ENCODE data around the gene SMAD7.
"Not testable (repeated sequence)": the region's sequence is repeated elsewhere in the genome, so short reads cannot be mapped to it uniquely, and the experiment has no call there.

SMAD7 gene

DNA sequence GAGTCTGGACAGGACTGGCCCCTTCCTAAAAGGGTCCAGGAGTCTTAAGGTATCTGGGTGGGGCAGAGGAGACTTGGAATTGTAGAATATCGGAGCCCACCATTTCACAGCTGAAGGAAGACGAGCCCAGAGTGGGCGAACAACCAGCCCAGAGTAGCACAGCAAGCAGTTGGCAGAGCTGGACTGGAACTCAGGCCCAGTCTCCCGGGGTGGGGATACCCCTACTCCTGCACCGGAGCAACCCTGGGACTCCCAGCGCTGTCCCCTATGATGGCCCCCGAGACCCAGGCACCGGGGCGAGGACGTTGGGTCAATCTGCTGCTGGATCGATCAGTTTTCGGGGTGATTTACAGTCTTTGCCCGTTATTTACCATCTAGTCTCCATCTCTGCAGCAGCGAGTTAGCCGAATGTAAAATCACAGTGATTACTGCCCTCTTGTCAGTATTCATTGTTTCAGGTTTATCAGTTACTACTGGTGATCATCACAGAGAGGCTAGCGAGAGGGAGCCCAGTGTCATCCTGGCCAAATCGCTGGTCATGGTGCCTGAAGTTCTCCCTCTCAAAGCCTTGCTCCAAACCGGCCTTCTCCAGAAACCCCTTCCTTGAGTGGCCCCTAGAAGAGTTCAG, 75.3 kb downstream of the SMAD7 start:
- no peak for DNase-seq

GRCh38 chr18:48874701-48875162, 76.0 kb downstream of the SMAD7 start:
- DNase-seq: no peak

DNA sequence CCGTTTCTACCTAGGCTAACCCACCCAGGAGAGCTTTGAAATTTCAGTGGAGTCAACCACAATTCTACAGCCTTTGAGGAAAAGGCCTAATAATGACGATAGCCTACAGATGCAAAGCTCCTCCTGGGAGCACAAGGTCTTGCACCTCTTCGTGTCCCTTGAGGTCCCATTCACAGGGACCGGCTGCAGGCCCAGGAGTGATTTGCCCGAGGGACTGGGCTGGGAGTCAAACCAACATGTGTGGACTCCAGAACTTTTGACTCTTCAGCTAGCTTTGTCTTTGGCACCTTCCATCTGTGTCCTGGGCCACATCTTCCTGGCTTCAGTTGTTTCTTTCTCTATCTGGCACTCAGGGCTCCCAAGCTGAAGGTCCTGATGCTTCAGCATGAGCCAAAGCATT, 76.5 kb downstream of the SMAD7 start:
- no peak for DNase-seq

DNA sequence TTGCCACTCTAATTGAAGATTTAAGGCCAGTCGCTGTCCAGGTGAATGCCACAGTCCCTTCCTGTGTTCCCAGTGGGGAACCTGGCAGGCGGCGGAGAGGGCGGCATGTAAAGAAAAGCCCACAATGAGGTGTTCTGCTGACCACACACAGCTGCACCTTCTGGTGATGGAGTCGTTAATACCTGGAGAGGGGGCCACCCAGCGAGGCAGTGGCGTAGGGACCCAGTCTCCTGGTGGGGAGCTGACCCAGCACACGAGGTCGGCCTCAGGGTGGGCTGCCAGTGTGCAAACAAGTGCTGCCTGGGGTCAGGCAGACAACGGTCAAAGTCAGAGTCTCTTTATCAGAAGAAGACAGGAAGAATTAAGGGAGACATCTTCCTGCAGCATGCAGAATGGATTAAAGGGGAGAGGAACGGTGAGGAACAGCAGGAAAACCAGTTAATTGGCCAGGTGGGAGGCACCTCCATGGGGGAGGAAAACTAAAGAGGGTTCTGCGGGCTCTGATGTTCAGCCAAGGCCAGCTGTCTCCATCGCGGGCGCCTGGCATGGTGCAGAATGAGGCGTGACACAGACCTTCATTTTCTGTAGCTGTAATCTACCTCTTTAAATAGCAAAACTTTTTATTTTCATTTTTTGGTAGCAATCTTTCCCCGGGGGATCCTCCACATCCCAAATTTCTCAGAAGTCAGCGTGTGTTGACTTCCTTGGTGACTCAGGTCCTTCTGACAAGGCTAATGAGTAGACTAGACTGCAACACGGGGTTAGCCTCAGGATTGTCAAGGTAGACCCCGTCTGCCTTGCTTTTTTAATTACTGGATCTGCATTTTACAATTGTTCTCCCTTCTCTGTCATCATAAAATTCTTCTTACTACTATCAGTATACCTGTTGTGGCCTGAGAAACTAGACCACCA, 78.3 kb downstream of the SMAD7 start:
- DNase-seq: no peak

DNA sequence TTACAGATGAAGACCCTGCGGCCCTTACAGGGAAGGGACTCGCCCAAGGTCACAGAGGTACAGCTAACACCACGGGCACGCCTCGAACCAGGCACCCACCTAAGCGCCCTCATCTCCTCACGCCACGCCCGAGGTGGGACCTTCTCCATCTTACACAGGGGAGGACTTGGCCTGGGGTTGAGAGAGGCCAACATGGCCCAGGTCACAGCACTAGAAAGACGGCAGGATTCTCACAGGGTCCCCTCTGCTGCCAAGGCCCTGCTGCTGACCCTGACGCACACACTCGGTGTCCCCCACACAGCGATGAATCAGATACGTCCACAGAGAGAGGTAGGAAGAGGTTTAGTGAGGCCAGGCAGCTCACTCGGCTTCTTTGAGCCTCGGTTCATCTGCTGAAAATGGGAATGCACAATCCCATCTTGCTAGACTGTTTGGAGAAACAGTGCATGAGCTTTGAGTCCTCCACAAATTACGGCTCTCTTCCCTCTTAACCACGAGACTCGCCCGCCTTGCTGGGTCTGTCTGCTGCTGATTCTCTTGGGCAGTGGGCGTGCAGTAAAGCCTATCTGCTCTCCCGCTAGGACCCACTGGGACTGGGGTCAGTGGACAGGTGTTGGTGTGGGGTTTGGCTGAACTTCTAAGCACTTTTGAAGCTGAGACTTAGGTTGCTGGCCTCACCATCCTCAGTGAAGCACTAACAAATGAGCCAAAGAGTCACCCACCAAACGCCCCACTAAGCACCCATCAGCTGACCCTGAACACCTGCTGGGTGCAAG, 79.2 kb downstream of the SMAD7 start:
- DNase-seq: no peak

DNA sequence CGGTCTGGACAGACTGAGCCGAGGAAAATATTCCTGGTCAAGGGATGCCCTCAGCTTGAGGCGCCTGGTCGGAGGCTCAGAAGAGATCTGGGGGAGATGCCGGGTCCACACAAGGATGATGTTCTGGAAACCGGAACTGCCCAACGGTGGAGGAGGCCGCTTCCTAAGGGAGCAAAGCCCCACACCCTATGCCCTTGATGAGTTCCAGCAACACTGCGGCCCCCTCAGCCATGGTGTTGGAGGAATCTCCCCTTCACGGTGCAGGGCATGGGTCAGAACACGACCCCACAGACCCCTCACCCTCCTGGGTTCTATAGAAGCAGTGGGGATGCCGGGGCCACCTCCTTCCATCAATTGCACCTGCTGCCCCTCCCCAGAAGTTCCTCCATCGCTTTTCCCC, 79.8 kb downstream of the SMAD7 start:
- not testable (repeated sequence) for DNase-seq

Measured in activated naive CD4-positive, alpha-beta T cell treated with Interleukin-2 at 50 U/mL for 16 hours (primary cell).